Gastroesophageal sphincter (tissue), 3 donors: ENCODE data around the gene USP40.

Source experiments
- EP300 ChIP-seq: sonication (generic); formaldehyde crosslinking; IDR thresholded peaks from one replicate; pipeline ENCODE4 v1.6.1; 2017; ENCODE audit warnings: antibody characterized with exemption, mild to moderate bottlenecking
- POLR2A ChIP-seq, 2 donors: fragments of 450-650 bp; IDR thresholded peaks; one replicate each; pipeline ENCODE4 v1.6.1; 2017; ENCODE audit warnings: antibody characterized with exemption in 2 of 2, mild to moderate bottlenecking in 2 of 2, moderate library complexity in 1 of 2
- POLR2AphosphoS5 ChIP-seq: sonication (generic); formaldehyde crosslinking; IDR thresholded peaks from one replicate; pipeline ENCODE4 v1.6.1; 2017; ENCODE audit warnings: antibody characterized with exemption
- TF ChIP-seq, protein P1 (sequence below), 4 experiments: fragments of 200-600 bp in 2 of 4; fragments of 450-650 bp in 2 of 4; sonication (generic) in 1 of 4; IDR thresholded peaks; one replicate each; pipeline ENCODE4 v1.5.1; 2017 to 2019; ENCODE audit warnings: antibody characterized with exemption in 4 of 4, mild to moderate bottlenecking in 2 of 4, moderate library complexity in 2 of 4

DNA sequence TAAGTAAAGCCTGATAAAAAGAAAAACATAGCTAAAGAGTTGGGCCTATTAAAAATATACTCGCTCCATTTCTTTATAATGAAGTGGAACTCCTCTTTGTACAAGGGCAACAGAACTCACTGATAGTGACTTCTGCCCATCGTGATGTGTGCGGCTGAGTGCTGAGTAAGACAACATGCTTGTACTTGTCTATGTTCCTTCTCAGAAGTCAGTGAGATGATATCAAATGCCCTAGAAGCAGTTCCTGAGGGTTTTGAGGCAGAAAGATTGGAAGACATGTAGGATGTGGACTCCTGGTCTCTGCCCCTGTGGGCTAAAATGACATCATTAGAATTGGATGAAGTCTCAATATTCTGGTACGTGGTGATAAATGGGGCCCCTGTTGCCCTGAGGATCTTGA lies 73.8 kb downstream of the USP40 start:
- no peak for TF ChIP-seq EP300
- TF ChIP-seq POLR2A (IDR thresholded peaks at IDR 0.05) = no peak
- TF ChIP-seq, protein P1, sequence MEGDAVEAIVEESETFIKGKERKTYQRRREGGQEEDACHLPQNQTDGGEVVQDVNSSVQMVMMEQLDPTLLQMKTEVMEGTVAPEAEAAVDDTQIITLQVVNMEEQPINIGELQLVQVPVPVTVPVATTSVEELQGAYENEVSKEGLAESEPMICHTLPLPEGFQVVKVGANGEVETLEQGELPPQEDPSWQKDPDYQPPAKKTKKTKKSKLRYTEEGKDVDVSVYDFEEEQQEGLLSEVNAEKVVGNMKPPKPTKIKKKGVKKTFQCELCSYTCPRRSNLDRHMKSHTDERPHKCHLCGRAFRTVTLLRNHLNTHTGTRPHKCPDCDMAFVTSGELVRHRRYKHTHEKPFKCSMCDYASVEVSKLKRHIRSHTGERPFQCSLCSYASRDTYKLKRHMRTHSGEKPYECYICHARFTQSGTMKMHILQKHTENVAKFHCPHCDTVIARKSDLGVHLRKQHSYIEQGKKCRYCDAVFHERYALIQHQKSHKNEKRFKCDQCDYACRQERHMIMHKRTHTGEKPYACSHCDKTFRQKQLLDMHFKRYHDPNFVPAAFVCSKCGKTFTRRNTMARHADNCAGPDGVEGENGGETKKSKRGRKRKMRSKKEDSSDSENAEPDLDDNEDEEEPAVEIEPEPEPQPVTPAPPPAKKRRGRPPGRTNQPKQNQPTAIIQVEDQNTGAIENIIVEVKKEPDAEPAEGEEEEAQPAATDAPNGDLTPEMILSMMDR (IDR thresholded peaks at IDR 0.05) = no peak
- no peak for TF ChIP-seq POLR2AphosphoS5
